Fibroblast of villous mesenchyme (primary cell): ENCODE results near the gene NTN5. TPM values are rescaled to one million over a fixed set of nuclear protein-coding genes. Genes with fewer than 3 reads are reported as not detected.

ENCODE experiments used
- DNase-seq: peaks from one replicate; pipeline ENCODE4 v3.0.0-alpha.2; 2010; ENCODE audit warnings: low read depth
- H3K4me3 ChIP-seq: 2 replicates; pipeline ENCODE4 v1.5.1; 2011; ENCODE audit warnings: low read depth, mild to moderate bottlenecking, low read length
- total RNA-seq: library from RNA; depleted of rRNA; stranded (reverse); fragments of >200 nt; gene quantifications from 2 replicates; pipeline ENCODE4 v1.2.3, GENCODE V29; 2012
- TF ChIP-seq, protein P1 (sequence below): IDR thresholded peaks from 2 replicates; pipeline ENCODE4 v1.5.1; 2012; ENCODE audit warnings: low read depth, mild to moderate bottlenecking, low read length; ENCODE audit not compliant: insufficient read depth

The NTN5 gene
- total RNA-seq, 1 donor: not detected

DNA sequence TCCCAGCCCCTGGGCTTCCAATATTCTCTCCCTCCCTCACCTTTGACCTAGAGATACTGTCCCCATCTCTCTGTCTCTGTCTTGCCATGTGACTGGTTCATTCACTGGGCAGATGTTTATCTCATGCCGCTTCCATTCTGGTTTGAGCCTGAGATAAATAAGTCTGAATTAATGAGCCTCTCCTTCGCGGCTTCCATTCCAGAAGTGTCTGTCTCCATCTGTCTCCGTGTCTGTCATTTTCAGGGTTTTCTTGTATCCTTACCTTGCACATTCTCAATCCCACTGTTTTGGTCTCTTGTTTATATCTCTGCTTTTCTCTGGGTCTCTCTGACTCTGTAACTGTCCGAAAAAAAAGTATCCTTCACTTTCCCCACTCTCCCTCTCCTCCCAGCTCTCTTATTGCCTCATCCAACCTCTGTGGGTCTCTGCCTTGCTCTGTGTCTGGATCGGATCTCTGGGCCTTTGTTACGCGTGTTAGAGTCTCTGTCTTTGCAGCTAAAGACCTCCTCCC is 49.2 kb downstream of the NTN5 start:
- TF ChIP-seq, protein P1, sequence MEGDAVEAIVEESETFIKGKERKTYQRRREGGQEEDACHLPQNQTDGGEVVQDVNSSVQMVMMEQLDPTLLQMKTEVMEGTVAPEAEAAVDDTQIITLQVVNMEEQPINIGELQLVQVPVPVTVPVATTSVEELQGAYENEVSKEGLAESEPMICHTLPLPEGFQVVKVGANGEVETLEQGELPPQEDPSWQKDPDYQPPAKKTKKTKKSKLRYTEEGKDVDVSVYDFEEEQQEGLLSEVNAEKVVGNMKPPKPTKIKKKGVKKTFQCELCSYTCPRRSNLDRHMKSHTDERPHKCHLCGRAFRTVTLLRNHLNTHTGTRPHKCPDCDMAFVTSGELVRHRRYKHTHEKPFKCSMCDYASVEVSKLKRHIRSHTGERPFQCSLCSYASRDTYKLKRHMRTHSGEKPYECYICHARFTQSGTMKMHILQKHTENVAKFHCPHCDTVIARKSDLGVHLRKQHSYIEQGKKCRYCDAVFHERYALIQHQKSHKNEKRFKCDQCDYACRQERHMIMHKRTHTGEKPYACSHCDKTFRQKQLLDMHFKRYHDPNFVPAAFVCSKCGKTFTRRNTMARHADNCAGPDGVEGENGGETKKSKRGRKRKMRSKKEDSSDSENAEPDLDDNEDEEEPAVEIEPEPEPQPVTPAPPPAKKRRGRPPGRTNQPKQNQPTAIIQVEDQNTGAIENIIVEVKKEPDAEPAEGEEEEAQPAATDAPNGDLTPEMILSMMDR: no peak
- no peak for DNase-seq
- H3K4me3 ChIP-seq: peak overlapping the region; percentile 52

DNA sequence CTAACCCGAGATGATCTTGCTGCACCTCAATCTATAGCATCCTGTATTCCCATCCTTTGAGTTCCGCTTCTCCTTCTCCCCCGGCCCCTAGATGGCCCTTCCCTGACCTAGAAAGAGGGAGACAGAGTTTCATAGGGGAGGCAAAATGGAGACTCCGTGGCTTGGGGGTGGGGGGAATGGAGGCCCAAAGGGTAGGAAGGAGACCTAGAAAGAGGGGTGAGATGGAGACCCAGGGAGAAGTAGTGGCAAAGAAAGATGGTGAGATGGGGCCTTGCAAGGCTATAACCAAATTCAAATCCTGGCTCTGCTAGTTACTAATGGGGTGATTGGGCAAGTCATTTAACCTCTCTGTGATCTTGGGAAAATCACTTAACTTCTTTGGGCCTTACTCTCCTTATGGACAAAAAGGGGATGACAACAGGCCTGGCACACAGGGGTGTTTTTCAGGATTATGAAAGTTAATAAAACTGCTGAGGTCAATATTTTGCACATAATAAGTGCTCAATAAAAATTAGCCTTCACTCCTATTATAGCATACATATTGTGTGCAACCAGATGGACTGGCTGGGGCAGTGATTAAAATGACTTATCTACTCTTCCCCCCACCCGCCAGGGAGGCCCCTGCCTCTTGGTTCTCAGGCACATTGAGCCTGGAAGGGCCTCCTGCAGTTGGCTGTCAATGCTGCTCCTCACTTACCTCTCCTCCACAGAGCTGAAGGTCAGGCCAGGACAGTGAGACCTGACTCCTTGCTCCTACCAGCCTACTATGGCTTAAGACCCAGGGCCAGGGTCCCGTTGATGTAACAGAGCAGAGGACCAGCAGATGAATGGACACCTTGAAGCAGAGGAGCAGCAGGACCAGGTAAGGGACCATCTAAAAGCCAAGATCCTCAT is 52.9 kb downstream of the NTN5 start:
- DNase-seq: peak; percentile 43
- H3K4me3 ChIP-seq: peak overlapping the region; percentile 93
- TF ChIP-seq, protein P1: no peak

DNA sequence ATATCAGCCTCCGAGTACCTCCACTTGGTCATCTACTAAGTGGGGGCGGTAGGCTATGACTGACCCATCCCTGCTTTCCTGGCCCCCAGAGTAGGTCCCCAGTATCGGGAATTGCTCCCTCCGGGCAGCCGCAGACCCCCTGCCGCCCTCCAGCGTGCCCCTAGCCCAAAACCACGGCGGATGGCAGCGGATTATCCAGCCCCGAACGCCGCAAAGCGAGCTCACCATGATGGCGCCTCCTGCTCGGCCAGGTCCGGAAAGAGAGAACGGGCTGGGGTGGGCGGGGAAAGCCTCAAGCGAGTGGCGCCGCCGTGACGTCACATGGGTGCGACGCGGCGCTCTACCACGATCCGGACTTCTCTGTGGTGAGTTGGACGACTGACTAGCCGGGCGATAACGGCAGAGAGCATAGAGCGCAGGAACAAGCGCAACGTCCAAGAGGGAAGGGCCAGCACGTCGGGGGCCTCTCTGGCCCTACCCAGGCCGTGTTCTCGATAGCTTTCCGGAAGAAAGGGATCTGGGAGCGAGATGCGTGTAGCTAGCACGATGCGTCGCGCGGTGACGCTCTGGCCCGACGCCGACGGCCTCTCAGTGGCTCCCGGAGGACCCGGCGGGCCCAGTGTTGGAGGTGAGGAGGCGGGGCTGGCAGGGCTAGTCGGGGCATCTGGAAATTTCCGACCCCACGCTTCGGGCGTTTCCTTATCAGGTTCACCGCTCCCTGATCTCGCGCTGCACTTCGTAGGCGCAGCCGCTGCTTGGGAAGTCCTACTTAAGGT is 53.7 kb downstream of the NTN5 start, which contains the start of the genes RPL18 and SPHK2:
RPL18 (minus strand) TSS at position 263 of the 776 bp plus-strand sequence; CDS start at position 228, 35 bp downstream.
SPHK2 (plus strand) TSS at position 591 of the 776 bp plus-strand sequence. CDS start 1,009 bp downstream, outside the sequence.
- peak; percentile 100 for DNase-seq
- peak within 1 kb of the TSS; percentile 93 for H3K4me3 ChIP-seq
- TF ChIP-seq, protein P1: no peak

DNA sequence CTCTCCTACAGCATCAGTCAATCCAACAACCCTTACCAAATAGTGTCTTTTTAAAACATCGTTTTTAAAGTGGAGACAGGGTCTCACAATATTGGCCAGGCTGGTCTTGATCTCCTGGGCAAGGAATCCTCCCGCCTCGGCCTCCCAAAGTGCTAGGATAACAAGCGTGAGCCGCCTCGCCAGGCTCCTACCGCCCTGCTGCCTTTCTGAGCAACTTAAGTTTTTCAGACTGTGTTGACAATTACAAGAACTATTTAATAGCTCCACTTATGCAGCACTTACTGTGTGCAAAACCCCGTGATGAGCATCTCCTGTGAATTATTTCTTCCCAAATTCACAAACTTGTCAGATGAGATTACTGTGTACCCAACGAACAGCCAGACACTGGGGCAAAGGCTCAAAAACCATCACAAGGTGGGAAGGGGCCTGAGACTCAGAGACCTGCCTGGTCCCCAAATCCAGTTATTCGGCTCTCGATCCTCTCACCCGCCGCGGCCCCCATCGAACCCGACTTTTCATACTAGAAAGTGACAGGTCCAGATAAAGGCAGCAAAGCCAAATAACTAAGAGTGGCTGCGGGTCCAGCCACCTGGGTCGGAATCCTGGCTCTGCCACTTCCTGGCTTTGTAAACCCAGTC is 54.4 kb downstream of the NTN5 start:
- DNase-seq: no peak
- TF ChIP-seq, protein P1: no peak
- H3K4me3 ChIP-seq: peak overlapping the region; percentile 93

DNA sequence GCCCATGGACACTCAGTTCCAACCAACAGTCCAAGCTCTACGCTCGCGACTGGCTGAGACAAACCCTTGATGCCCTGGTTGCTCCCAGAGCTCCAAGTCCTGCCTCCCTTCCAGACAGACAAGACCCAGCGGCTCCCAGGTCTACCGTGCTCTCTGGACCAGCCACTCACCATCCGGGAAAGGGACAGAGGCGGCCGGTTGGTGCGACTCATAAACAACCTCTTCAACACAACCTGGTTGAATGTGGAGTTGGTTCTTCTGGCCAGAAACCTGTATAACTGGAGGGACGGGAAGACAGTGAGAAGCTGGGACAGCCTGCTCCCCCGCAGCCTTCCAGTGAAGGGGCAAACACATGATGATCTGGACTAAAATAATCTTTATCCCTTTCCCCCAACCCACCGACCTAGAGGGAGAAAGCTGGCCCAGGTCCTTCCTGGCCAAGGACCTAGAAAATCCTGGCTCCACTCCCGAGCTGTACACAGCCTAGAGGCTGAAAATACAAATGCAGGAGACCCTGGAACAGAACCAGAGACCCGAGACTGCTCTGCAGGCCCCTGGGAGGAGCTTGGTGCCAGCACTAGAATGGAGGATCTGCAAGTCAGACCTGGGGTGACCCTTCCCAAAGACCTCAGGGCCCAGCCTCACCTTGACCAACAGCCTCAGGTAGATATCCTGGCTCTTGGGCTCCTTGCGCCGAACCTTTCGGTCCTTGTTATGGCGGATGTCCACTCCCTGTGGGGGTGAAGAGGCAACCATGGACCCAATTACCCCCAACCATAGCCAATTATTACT is 55.5 kb downstream of the NTN5 start:
- TF ChIP-seq, protein P1: no peak
- DNase-seq: no peak
- peak overlapping the region; percentile 93 for H3K4me3 ChIP-seq
